MM.1S (cell line): ENCODE data around the gene POLR3F.

Experiments
- DNase-seq: peaks from one replicate; pipeline ENCODE4 v3.0.0-alpha.2; 2015
- H2AFZ ChIP-seq: fragments of 300-600 bp; sonication (generic); 2 replicates; pipeline ENCODE4 v1.6.0; 2016; ENCODE audit warnings: antibody characterized with exemption, low read length
- H3F3A ChIP-seq: fragments of 300-600 bp; sonication (generic); 2 replicates; pipeline ENCODE4 v1.6.1; 2016; ENCODE audit warnings: mild to moderate bottlenecking, antibody characterized with exemption, low read length, moderate library complexity, mixed read lengths; ENCODE audit not compliant: insufficient read depth
- H3K27ac ChIP-seq: fragments of 300-600 bp; sonication (generic); 2 replicates; pipeline ENCODE4 v1.5.1; 2016; ENCODE audit warnings: mild to moderate bottlenecking, low read length
- H3K27me3 ChIP-seq: fragments of 300-600 bp; sonication (generic); replicated peaks from 2 replicates; pipeline ENCODE4 v1.6.0; 2016; ENCODE audit warnings: low read length; ENCODE audit not compliant: insufficient read depth
- H3K36me3 ChIP-seq: fragments of 300-600 bp; sonication (generic); replicated peaks from 2 replicates; pipeline ENCODE4 v1.6.1; 2016; ENCODE audit warnings: mild to moderate bottlenecking, low read length, mixed read lengths; ENCODE audit not compliant: insufficient read depth
- H3K4me1 ChIP-seq: fragments of 300-600 bp; sonication (generic); 2 replicates; pipeline ENCODE4 v1.6.1; 2016; ENCODE audit warnings: low read length, mixed read lengths
- H3K4me2 ChIP-seq: fragments of 300-600 bp; sonication (generic); 2 replicates; pipeline ENCODE4 v1.6.0; 2016; ENCODE audit warnings: low read depth, low read length
- H3K4me3 ChIP-seq: fragments of 300-600 bp; sonication (generic); 2 replicates; pipeline ENCODE4 v1.5.1; 2016; ENCODE audit warnings: low read length, mixed read lengths
- H3K79me2 ChIP-seq: fragments of 300-600 bp; sonication (generic); 2 replicates; pipeline ENCODE4 v1.6.1; 2016; ENCODE audit warnings: mixed run types, low read length, mixed read lengths
- H3K9ac ChIP-seq: fragments of 300-600 bp; sonication (generic); 2 replicates; pipeline ENCODE4 v1.6.1; 2016; ENCODE audit warnings: low read length, mixed read lengths
- H3K9me2 ChIP-seq: fragments of 300-600 bp; sonication (generic); replicated peaks from 2 replicates; pipeline ENCODE4 v1.6.1; 2016; ENCODE audit warnings: mild to moderate bottlenecking, low read length, mixed read lengths; ENCODE audit not compliant: insufficient read depth
- H3K9me3 ChIP-seq: fragments of 300-600 bp; sonication (generic); replicated peaks from 2 replicates; pipeline ENCODE4 v1.6.1; 2016; ENCODE audit warnings: mild to moderate bottlenecking, low read length, mixed read lengths; ENCODE audit not compliant: insufficient read depth
- H4K20me1 ChIP-seq: fragments of 300-600 bp; sonication (generic); 2 replicates; pipeline ENCODE4 v1.6.1; 2016; ENCODE audit warnings: mild to moderate bottlenecking, low read length, moderate library complexity, mixed read lengths; ENCODE audit not compliant: insufficient read depth
- CTCF ChIP-seq: fragments of 300-600 bp; sonication (generic); IDR thresholded peaks from 2 replicates; pipeline ENCODE4 v1.5.1; 2016; ENCODE audit warnings: antibody characterized with exemption, low read length, mixed read lengths
- EZH2 ChIP-seq: fragments of 300-600 bp; sonication (generic); optimal IDR thresholded peaks from 2 replicates; pipeline ENCODE3; 2017; ENCODE audit warnings: low read depth, mild to moderate bottlenecking, antibody characterized with exemption, low read length, mixed read lengths
- EZH2phosphoT487 ChIP-seq: fragments of 300-600 bp; sonication (generic); IDR thresholded peaks from 2 replicates; pipeline ENCODE4 v1.6.1; 2018; ENCODE audit warnings: antibody characterized with exemption, low read length

Gene POLR3F

GRCh38 chr20:18527339-18527738, 60.1 kb downstream of the POLR3F start:
- Histone ChIP-seq H3K4me1 (no peaks in the 10 kb centered on the region), H2AFZ (no peak overlapping the region), H3K9me3 (no peaks in the 10 kb centered on the region), H3K4me3 (no peak overlapping the region), H3K9me2 (no peaks in the 10 kb centered on the region), H3K9ac (no peak overlapping the region), H3K4me2 (no peak overlapping the region), H3K27ac (no peak overlapping the region), H3K79me2 (no peaks in the 10 kb centered on the region), H3K36me3 (peaks cover 39% of the 10 kb centered on the region), H3F3A (no peaks in the 10 kb centered on the region), H3K27me3 (no peaks in the 10 kb centered on the region), H4K20me1 (no peaks in the 10 kb centered on the region)
- DNase-seq: no peak
- TF ChIP-seq CTCF (no peak), EZH2 (no peak), EZH2phosphoT487 (no peak)

- Histone ChIP-seq H3F3A (no peaks in the 10 kb centered on the region), H3K4me2 (no peak overlapping the region), H3K79me2 (no peaks in the 10 kb centered on the region), H3K9me3 (no peaks in the 10 kb centered on the region), H3K9ac (no peak overlapping the region), H3K36me3 (peaks cover 41% of the 10 kb centered on the region), H2AFZ (no peak overlapping the region), H3K4me3 (no peak overlapping the region), H3K9me2 (no peaks in the 10 kb centered on the region), H4K20me1 (no peaks in the 10 kb centered on the region), H3K27me3 (no peaks in the 10 kb centered on the region), H3K27ac (no peak overlapping the region), H3K4me1 (no peaks in the 10 kb centered on the region)
- TF ChIP-seq EZH2phosphoT487 (no peak), CTCF (no peak), EZH2 (no peak)
- no peak for DNase-seq
Measured at GRCh38 chr20:18527836-18528235, 60.6 kb downstream of the POLR3F start.

GRCh38 chr20:18529041-18529440, 61.9 kb downstream of the POLR3F start:
- DNase-seq: no peak
- Histone ChIP-seq H3K9ac (no peak overlapping the region), H3K9me3 (no peaks in the 10 kb centered on the region), H3K36me3 (peaks cover 46% of the 10 kb centered on the region), H4K20me1 (no peaks in the 10 kb centered on the region), H3K27ac (no peak overlapping the region), H2AFZ (no peak overlapping the region), H3K9me2 (no peaks in the 10 kb centered on the region), H3K4me2 (no peak overlapping the region), H3K4me3 (no peak overlapping the region), H3F3A (no peaks in the 10 kb centered on the region), H3K27me3 (no peaks in the 10 kb centered on the region), H3K79me2 (no peaks in the 10 kb centered on the region), H3K4me1 (no peaks in the 10 kb centered on the region)
- TF ChIP-seq EZH2 (no peak), CTCF (no peak), EZH2phosphoT487 (no peak)
